ENCODE results near the gene FZD2.

FZD2 gene

GRCh38 chr17:44610331-44610730, 53.0 kb downstream of the FZD2 start:
- DNase-seq = no peak

All from MV-4-11 (cell line).